ENCODE data around the gene JAG2.

The JAG2 gene

GRCh38 chr14:105199093-105199492, 30.5 kb upstream of the JAG2 start:
- Histone ChIP-seq H2AFZ (ENCODE audit: low read depth, low read length) (no peak overlapping the region), H3K27ac (ENCODE audit: low read length) (no peak overlapping the region), H3K79me2 (ENCODE audit: insufficient read depth, low read length) (no peaks in the 10 kb centered on the region), H3K9ac (ENCODE audit: low read depth, low read length) (no peak overlapping the region), H3K36me3 (ENCODE audit: insufficient read depth, low read length) (no peaks in the 10 kb centered on the region), H3K4me3 (ENCODE audit: low read depth in 1 of 2, low read length in 2 of 2) (no peak overlapping the region), H3K4me1 (ENCODE audit: insufficient read depth, low read length) (peaks cover 4% of the 10 kb centered on the region; the same call in 1 of the 2 replicates), H3K27me3 (ENCODE audit: insufficient read depth, low read length, poor library complexity) (peaks cover 29% of the 10 kb centered on the region), H3K4me2 (ENCODE audit: insufficient read depth, low read length) (no peak overlapping the region), H4K20me1 (ENCODE audit: insufficient read depth, low read length) (peaks cover 23% of the 10 kb centered on the region), H3K9me3 (ENCODE audit: insufficient read depth, low read length, severe bottlenecking) (no peaks in the 10 kb centered on the region)
- no peak for TF ChIP-seq CTCF (IDR thresholded peaks at IDR 0.05; ENCODE audit: borderline replicate concordance, extremely low read depth, low read length, poor library complexity, severe bottlenecking)
- TF ChIP-seq EZH2 (IDR thresholded peaks at IDR 0.05; ENCODE audit: borderline replicate concordance, low read depth, low read length, severe bottlenecking): no peak
- ATAC-seq (ENCODE audit: insufficient read depth, low read depth): no peak
- DNase-seq: no peak

- Histone ChIP-seq H3K4me2 (ENCODE audit: insufficient read depth, low read length) (no peak overlapping the region), H4K20me1 (ENCODE audit: insufficient read depth, low read length) (peaks cover 23% of the 10 kb centered on the region)
- DNase-seq: no peak
Observed at GRCh38 chr14:105198588-105198987, 30.0 kb upstream of the JAG2 start.

GRCh38 chr14:105197211-105197641, 28.6 kb upstream of the JAG2 start:
- no peaks in the 10 kb centered on the region for H3K79me2 ChIP-seq (ENCODE audit: insufficient read depth, low read length)
- H4K20me1 ChIP-seq (ENCODE audit: insufficient read depth, low read length): peaks cover 16% of the 10 kb centered on the region
- H3K4me2 ChIP-seq (ENCODE audit: insufficient read depth, low read length): no peak overlapping the region
- H3K27ac ChIP-seq (ENCODE audit: low read length): no peak overlapping the region
- H3K4me1 ChIP-seq (ENCODE audit: insufficient read depth, low read length): peaks cover 4% of the 10 kb centered on the region; the same call in 1 of the 2 replicates
- ATAC-seq (ENCODE audit: insufficient read depth, low read depth) (no peak), DNase-seq (no peak)
- no peak overlapping the region for H3K9ac ChIP-seq (ENCODE audit: low read depth, low read length)
- H3K36me3 ChIP-seq (ENCODE audit: insufficient read depth, low read length): no peaks in the 10 kb centered on the region
- peaks cover 29% of the 10 kb centered on the region for H3K27me3 ChIP-seq (ENCODE audit: insufficient read depth, low read length, poor library complexity)
- H2AFZ ChIP-seq (ENCODE audit: low read depth, low read length): no peak overlapping the region
- H3K4me3 ChIP-seq (ENCODE audit: low read depth in 1 of 2, low read length in 2 of 2): no peak overlapping the region
- H3K9me3 ChIP-seq (ENCODE audit: insufficient read depth, low read length, severe bottlenecking): no peaks in the 10 kb centered on the region
- TF ChIP-seq CTCF (IDR thresholded peaks at IDR 0.05; ENCODE audit: borderline replicate concordance, extremely low read depth, low read length, poor library complexity, severe bottlenecking) (no peak), EZH2 (IDR thresholded peaks at IDR 0.05; ENCODE audit: borderline replicate concordance, low read depth, low read length, severe bottlenecking) (no peak)

More at GRCh38 chr14:105198588-105198987, 30.0 kb upstream of the JAG2 start:
- no peak for ATAC-seq (ENCODE audit: insufficient read depth, low read depth)
- Histone ChIP-seq H3K36me3 (ENCODE audit: insufficient read depth, low read length) (no peaks in the 10 kb centered on the region), H3K79me2 (ENCODE audit: insufficient read depth, low read length) (no peaks in the 10 kb centered on the region), H3K4me3 (ENCODE audit: low read depth in 1 of 2, low read length in 2 of 2) (no peak overlapping the region), H2AFZ (ENCODE audit: low read depth, low read length) (no peak overlapping the region), H3K27ac (ENCODE audit: low read length) (no peak overlapping the region), H3K4me1 (ENCODE audit: insufficient read depth, low read length) (peaks cover 4% of the 10 kb centered on the region; the same call in 1 of the 2 replicates), H3K27me3 (ENCODE audit: insufficient read depth, low read length, poor library complexity) (peaks cover 29% of the 10 kb centered on the region), H3K9me3 (ENCODE audit: insufficient read depth, low read length, severe bottlenecking) (no peaks in the 10 kb centered on the region), H3K9ac (ENCODE audit: low read depth, low read length) (no peak overlapping the region)
- TF ChIP-seq CTCF (IDR thresholded peaks at IDR 0.05; ENCODE audit: borderline replicate concordance, extremely low read depth, low read length, poor library complexity, severe bottlenecking): no peak
- TF ChIP-seq EZH2 (IDR thresholded peaks at IDR 0.05; ENCODE audit: borderline replicate concordance, low read depth, low read length, severe bottlenecking): no peak

All from DND-41 (cell line).